Neural cell (in vitro differentiated cells): ENCODE data around the gene RIPK3.

Source experiments
- EP300 ChIP-seq: fragments of 450-650 bp; conservative IDR thresholded peaks from 2 replicates; pipeline ENCODE4 v1.6.1; 2014; ENCODE audit warnings: antibody characterized with exemption, mild to moderate bottlenecking, moderate library complexity; ENCODE audit not compliant: poor library complexity, severe bottlenecking
- MXI1 ChIP-seq: fragments of 450-650 bp; conservative IDR thresholded peaks from 2 replicates; pipeline ENCODE4 v1.6.1; 2014; ENCODE audit warnings: antibody characterized with exemption, mild to moderate bottlenecking; ENCODE audit not compliant: poor library complexity, severe bottlenecking
- POLR2AphosphoS5 ChIP-seq: IDR thresholded peaks from 2 replicates; pipeline ENCODE4 v1.6.1; 2012
- RAD21 ChIP-seq: fragments of 450-650 bp; conservative IDR thresholded peaks from 2 replicates; pipeline ENCODE4 v1.6.1; 2014; ENCODE audit warnings: antibody characterized with exemption, mild to moderate bottlenecking, moderate library complexity
- SMC3 ChIP-seq: fragments of 450-650 bp; conservative IDR thresholded peaks from 2 replicates; pipeline ENCODE4 v1.6.1; 2014; ENCODE audit warnings: antibody characterized with exemption, mild to moderate bottlenecking, moderate library complexity; ENCODE audit not compliant: poor library complexity
- TF ChIP-seq, protein P1 (sequence below): fragments of 450-650 bp; IDR thresholded peaks from 2 replicates; pipeline ENCODE4 v1.5.1; 2014; ENCODE audit warnings: antibody characterized with exemption, mild to moderate bottlenecking, moderate library complexity; ENCODE audit not compliant: poor library complexity, severe bottlenecking
- TF ChIP-seq, protein P2 (sequence below): IDR thresholded peaks from 2 replicates; pipeline ENCODE4 v1.6.1; 2012; ENCODE audit warnings: borderline replicate concordance

DNA sequence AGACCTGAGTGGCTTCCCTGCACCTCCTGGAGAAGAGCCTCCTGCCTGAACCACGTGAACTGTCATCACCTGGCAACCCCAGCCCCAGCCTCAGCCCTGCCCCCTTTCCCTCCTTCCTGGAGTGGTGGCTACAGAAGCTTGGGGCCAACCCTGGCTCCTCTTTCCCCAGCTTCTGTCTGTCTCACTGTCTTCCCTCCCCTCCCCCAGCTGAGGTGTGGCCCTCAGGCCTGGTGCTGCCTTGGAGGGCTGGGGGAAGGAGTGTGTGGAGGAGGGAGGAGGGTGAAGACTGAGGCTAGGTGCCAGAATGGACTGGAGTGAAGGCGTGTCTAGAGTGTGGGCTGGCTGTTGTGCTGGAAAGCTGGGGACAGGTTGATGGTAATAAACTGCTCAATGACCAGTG lies 37.9 kb upstream of the RIPK3 start:
- TF ChIP-seq, protein P1, sequence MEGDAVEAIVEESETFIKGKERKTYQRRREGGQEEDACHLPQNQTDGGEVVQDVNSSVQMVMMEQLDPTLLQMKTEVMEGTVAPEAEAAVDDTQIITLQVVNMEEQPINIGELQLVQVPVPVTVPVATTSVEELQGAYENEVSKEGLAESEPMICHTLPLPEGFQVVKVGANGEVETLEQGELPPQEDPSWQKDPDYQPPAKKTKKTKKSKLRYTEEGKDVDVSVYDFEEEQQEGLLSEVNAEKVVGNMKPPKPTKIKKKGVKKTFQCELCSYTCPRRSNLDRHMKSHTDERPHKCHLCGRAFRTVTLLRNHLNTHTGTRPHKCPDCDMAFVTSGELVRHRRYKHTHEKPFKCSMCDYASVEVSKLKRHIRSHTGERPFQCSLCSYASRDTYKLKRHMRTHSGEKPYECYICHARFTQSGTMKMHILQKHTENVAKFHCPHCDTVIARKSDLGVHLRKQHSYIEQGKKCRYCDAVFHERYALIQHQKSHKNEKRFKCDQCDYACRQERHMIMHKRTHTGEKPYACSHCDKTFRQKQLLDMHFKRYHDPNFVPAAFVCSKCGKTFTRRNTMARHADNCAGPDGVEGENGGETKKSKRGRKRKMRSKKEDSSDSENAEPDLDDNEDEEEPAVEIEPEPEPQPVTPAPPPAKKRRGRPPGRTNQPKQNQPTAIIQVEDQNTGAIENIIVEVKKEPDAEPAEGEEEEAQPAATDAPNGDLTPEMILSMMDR: no peak
- TF ChIP-seq EP300 (no peak), RAD21 (no peak), POLR2AphosphoS5 (no peak), SMC3 (no peak), MXI1 (no peak)
- TF ChIP-seq, protein P2, sequence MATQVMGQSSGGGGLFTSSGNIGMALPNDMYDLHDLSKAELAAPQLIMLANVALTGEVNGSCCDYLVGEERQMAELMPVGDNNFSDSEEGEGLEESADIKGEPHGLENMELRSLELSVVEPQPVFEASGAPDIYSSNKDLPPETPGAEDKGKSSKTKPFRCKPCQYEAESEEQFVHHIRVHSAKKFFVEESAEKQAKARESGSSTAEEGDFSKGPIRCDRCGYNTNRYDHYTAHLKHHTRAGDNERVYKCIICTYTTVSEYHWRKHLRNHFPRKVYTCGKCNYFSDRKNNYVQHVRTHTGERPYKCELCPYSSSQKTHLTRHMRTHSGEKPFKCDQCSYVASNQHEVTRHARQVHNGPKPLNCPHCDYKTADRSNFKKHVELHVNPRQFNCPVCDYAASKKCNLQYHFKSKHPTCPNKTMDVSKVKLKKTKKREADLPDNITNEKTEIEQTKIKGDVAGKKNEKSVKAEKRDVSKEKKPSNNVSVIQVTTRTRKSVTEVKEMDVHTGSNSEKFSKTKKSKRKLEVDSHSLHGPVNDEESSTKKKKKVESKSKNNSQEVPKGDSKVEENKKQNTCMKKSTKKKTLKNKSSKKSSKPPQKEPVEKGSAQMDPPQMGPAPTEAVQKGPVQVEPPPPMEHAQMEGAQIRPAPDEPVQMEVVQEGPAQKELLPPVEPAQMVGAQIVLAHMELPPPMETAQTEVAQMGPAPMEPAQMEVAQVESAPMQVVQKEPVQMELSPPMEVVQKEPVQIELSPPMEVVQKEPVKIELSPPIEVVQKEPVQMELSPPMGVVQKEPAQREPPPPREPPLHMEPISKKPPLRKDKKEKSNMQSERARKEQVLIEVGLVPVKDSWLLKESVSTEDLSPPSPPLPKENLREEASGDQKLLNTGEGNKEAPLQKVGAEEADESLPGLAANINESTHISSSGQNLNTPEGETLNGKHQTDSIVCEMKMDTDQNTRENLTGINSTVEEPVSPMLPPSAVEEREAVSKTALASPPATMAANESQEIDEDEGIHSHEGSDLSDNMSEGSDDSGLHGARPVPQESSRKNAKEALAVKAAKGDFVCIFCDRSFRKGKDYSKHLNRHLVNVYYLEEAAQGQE: no peak
